Measurements from ENCODE around the gene PIK3CD. TPM values are rescaled to one million over a fixed set of nuclear protein-coding genes. Genes with fewer than 3 reads are reported as not detected.

Gene PIK3CD
- total and polyA plus RNA-seq, 4 donors = 1.8 to 11.3 (median 3.4) TPM

GRCh38 chr1:9603766-9604753 lies 47.5 kb upstream of the PIK3CD start:
- TF ChIP-seq HNF4A (conservative IDR thresholded peaks at IDR 0.05) (no peak), FOXA2 (IDR thresholded peaks at IDR 0.05) (no peak), YY1 (IDR thresholded peaks at IDR 0.05) (no peak), CTCF (IDR thresholded peaks at IDR 0.05; ENCODE audit: low read depth, low read length, missing input control) (no peak), REST (IDR thresholded peaks at IDR 0.05) (no peak), SP1 (IDR thresholded peaks at IDR 0.05) (no peak), TAF1 (conservative IDR thresholded peaks at IDR 0.05) (no peak), FOXA1 (IDR thresholded peaks at IDR 0.05) (no peak), GABPA (IDR thresholded peaks at IDR 0.05 in 1 of 2, conservative IDR thresholded peaks at IDR 0.05 in 1 of 2) (no peak), NR2F2 (IDR thresholded peaks at IDR 0.05) (no peak)
- Histone ChIP-seq H3K4me1 (ENCODE audit: control insufficient read depth in 4 of 4, insufficient read depth in 4 of 4, low read length in 3 of 4) (no peaks in the 10 kb centered on the region), H3K27ac (ENCODE audit: low read depth in 1 of 2, low read length in 2 of 2) (no peak overlapping the region), H3K36me3 (ENCODE audit: control insufficient read depth in 4 of 4, insufficient read depth in 3 of 4, low read depth in 1 of 4, low read length in 3 of 4) (peaks cover 0 to 9% (median 4%) of the 10 kb centered on the region in 4 donors), H3K27me3 (ENCODE audit: control insufficient read depth in 4 of 4, insufficient read depth in 4 of 4, low read length in 3 of 4) (no peaks in the 10 kb centered on the region), H3K9me3 (ENCODE audit: control insufficient read depth in 4 of 4, low read length in 3 of 4) (no peaks in the 10 kb centered on the region), H3K9ac (ENCODE audit: low read depth in 1 of 2, low read length in 2 of 2) (no peak overlapping the region), H3K4me3 (ENCODE audit: low read depth in 1 of 3, low read length in 3 of 3) (no peak overlapping the region)
- DNase-seq (ENCODE audit: low spot score) = no peak
- 93% methylated on average over 42 of the region's 42 CpGs for WGBS

DNA sequence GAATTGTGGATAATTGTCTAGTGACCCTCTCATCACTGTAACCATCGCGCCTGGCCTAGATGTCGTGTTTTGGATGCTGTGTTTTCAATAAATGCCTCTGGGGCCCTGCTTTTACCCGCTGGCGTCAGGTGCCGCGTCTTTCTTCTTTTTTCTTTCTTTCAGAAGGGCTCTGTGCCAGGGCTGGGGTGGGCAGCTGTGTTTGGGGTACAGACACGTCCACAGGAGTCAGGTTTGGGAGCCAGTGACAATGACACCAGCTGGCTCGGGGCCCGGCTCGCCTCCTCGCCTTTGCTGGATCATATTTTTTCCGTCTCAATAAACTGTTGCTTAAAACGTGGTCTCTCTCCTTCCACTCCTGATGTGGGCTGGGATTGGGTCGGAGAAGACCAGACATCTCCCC lies 46.7 kb upstream of the PIK3CD start:
- Histone ChIP-seq H3K27ac (ENCODE audit: low read depth in 1 of 2, low read length in 2 of 2) (no peak overlapping the region), H3K9ac (ENCODE audit: low read depth in 1 of 2, low read length in 2 of 2) (no peak overlapping the region), H3K9me3 (ENCODE audit: control insufficient read depth in 4 of 4, low read length in 3 of 4) (no peaks in the 10 kb centered on the region), H3K4me3 (ENCODE audit: low read depth in 1 of 3, low read length in 3 of 3) (no peak overlapping the region), H3K27me3 (ENCODE audit: control insufficient read depth in 4 of 4, insufficient read depth in 4 of 4, low read length in 3 of 4) (no peaks in the 10 kb centered on the region), H3K36me3 (ENCODE audit: control insufficient read depth in 4 of 4, insufficient read depth in 3 of 4, low read depth in 1 of 4, low read length in 3 of 4) (peaks cover 0 to 10% (median 5%) of the 10 kb centered on the region in 4 donors), H3K4me1 (ENCODE audit: control insufficient read depth in 4 of 4, insufficient read depth in 4 of 4, low read length in 3 of 4) (no peaks in the 10 kb centered on the region)
- WGBS = 95% methylated on average over 15 of the region's 15 CpGs
- DNase-seq (ENCODE audit: low spot score) = no peak
- TF ChIP-seq, protein P1, sequence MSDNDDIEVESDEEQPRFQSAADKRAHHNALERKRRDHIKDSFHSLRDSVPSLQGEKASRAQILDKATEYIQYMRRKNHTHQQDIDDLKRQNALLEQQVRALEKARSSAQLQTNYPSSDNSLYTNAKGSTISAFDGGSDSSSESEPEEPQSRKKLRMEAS (IDR thresholded peaks at IDR 0.05) = no peak
- TF ChIP-seq SP1 (IDR thresholded peaks at IDR 0.05) (no peak), RXRA (IDR thresholded peaks at IDR 0.05) (no peak), CTCF (IDR thresholded peaks at IDR 0.05; ENCODE audit: low read depth, low read length, missing input control) (no peak), EGR1 (IDR thresholded peaks at IDR 0.05; ENCODE audit: low read depth in 2 of 2) (no peak), TAF1 (conservative IDR thresholded peaks at IDR 0.05) (no peak), HNF4A (conservative IDR thresholded peaks at IDR 0.05) (no peak), FOXA1 (IDR thresholded peaks at IDR 0.05) (no peak), HNF4G (IDR thresholded peaks at IDR 0.05) (no peak), YY1 (IDR thresholded peaks at IDR 0.05) (no peak), REST (IDR thresholded peaks at IDR 0.05) (no peak), RAD21 (IDR thresholded peaks at IDR 0.05) (no peak), NR2F2 (IDR thresholded peaks at IDR 0.05) (no peak), GABPA (IDR thresholded peaks at IDR 0.05 in 1 of 2, conservative IDR thresholded peaks at IDR 0.05 in 1 of 2) (no peak), JUND (IDR thresholded peaks at IDR 0.05) (no peak)
- TF ChIP-seq, protein P2, sequence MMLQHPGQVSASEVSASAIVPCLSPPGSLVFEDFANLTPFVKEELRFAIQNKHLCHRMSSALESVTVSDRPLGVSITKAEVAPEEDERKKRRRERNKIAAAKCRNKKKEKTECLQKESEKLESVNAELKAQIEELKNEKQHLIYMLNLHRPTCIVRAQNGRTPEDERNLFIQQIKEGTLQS (IDR thresholded peaks at IDR 0.05) = no peak

Data from liver (tissue), 9 donors.